Cerebellar cortex (tissue), 1 donor: ENCODE data around the gene HHLA2.

Experiments
- DNase-seq: peaks from one replicate; pipeline ENCODE4 v3.0.0-alpha.2; 2015; ENCODE audit warnings: low spot score

Gene HHLA2

GRCh38 chr3:108393128-108393900 is 97.0 kb downstream of the HHLA2 start:
- DNase-seq, result no peak

DNA sequence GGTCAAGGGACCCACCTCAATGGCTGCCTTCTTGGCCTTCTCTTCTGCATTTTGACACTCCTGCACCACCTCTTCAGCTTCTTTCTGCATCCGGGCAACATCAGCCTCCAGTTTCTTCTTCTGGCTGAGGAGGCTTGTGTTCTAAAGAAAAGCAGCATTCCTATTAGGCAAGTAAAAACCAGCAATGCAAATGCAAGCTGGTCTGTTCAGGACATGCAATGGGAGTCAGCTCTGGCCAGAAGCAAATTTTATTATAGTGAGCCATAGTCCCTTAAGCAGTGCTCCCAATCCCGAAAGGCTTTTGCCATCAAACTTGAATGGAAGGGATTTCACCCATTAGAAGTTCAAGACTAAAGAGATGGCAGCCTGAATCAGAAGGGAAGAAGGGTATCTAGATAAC is 97.7 kb downstream of the HHLA2 start:
- DNase-seq, result no peak

- DNase-seq, result no peak
These were observed 98.2 kb downstream of the HHLA2 start for GRCh38 chr3:108394563-108394962.

DNA sequence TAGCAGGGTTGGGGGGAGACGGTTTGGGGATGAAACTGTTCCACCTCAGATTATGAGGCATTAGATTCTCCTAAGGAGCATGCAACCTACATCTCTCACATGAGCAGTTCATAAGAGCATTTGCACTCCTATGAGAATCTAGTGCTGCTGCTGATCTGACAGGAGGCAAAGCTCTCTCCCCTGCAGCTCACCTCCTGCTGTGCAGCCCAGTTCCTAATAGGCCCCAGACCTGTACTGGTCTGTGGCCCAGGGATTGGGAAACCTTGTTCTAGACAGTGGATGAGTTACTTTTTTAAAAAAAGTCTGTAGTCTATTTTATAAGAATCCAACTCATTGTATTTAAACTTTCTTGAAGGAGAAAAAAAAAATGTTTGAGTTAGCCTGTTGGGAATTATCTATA is 100.0 kb downstream of the HHLA2 start:
- no peak for DNase-seq

DNA sequence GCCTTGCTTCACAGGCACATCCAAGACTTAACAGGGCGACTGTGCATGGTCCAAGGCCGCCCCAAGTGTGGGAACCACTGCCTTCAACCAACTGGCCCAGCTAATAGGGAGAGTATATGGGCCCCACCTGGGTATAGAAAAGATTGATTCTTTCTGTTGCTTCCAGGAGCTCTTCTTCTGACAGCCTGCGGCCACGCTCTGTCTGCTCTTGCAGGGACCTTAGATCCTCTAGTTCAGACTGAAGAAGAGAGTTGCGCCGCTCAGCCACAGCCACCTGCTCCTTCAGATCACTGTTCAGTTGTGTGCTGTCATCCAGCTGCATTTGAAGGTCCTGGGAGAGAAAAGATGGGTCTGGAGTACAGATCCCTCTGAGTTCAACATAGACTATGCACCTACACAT is 102.2 kb downstream of the HHLA2 start:
- DNase-seq, result no peak

- no peak for DNase-seq
These were observed 105.5 kb downstream of the HHLA2 start for GRCh38 chr3:108401836-108402235.

DNA sequence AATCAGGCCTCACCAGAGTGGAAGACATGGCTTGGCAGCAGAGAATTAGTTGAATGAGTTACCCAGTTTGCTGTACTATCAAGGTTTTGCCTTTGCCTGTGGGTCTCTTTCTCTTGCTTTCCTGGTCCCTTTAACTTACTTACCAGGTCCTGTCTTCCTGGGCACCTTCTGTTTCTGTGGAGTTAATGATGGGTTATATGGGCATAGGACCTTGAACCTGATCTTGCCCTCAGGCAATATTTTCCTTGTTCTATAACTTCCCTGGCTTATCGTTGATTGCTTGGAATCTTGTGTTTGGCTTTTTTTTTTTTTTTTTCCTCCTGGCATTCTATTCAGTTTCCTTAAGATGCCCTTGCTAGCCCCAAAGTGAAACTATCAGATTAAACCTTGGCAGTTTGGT is 106.8 kb downstream of the HHLA2 start:
- DNase-seq, result no peak

DNA sequence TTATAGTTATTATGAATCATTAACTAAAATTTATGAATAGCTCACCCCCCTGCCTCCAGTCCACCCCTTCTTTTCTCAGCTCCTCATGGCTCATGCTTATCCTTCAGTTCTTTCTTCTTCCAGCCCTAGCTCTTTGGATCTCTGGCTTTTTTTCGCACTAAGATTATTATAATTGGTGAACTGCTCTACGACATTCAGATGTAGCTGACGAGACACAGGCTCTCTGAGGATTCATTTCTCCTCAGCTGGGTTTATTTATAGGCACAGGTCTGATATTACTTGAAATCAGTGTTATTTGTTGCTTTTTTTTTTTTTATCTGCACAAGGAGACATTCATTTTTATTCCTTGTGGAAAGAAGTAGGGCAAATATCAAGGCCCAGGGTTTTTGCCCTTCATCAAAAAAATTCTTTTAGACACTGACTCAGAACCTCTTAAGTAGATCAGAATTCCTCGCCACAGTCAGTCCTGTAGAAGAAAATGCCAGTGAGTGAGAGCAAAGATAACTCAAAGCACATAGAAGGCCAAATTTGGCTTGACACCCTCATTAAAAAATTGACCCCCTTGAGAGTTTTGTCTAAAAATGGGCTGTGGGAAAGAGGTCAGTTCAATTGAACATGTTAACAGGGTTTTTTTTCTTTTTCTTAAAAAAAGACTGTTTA is 107.5 kb downstream of the HHLA2 start:
- no peak for DNase-seq

GRCh38 chr3:108404368-108404767 is 108.0 kb downstream of the HHLA2 start:
- no peak for DNase-seq

DNA sequence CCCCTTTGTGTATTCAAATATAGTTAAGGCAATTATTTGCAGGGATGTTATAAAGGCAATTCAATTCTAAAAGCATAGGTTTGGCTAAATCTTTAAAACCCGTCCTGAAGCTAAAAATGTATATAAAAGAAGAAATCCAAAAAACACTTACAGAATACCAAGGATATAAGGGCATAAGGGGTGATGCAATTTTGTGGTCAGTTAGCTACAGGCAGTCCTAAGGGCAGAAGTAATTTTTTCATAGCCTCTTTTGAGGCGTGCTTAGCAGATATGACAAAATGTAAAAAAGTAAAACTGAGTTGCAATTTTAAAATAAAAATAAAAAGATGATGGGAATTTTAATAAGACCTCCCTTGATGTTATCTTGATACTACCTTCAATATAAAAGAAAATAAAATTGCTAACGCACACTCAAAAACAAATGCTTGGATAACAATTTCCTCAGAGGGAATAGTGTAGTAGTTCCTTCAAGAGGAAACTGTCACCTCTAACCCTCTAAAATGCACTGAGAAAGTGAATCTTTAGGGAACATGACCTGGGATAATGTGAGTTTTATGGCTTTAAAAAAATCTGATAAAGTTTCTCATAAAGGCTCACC is 109.8 kb downstream of the HHLA2 start:
- DNase-seq, result no peak

DNA sequence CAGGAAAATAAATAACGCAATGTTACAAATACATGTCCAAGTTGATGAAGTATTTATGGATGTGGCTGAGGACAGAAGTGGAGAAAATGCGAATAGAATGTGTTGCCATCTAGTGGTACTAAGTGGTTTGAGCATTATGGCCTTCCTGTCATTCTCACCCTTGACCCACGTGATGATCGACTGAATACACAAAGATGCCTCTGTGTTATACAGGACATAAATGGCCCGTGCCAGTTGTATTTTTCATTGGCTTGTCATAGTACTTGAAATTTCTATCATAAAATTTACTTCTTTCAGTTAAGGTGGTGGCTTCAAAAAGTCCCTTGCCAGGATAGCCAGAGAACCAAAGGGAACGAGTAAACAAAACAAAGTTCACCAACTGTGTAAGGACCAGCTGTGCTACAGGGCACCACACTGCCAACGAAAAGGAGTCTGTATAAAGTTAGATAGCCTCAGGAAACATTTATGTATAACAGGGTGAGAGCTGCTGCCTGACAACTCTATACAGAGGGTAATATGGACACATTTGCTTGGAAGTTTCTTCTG is 110.4 kb downstream of the HHLA2 start:
- peak; percentile 70 for DNase-seq

GRCh38 chr3:108407886-108408285 is 111.5 kb downstream of the HHLA2 start:
- no peak for DNase-seq

- no peak for DNase-seq
These were observed 112.8 kb downstream of the HHLA2 start for GRCh38 chr3:108408883-108409799.

- no peak for DNase-seq
These were observed 113.4 kb downstream of the HHLA2 start for GRCh38 chr3:108409800-108410178.

- DNase-seq, result no peak
These were observed 114.2 kb downstream of the HHLA2 start for GRCh38 chr3:108410531-108410984.

DNA sequence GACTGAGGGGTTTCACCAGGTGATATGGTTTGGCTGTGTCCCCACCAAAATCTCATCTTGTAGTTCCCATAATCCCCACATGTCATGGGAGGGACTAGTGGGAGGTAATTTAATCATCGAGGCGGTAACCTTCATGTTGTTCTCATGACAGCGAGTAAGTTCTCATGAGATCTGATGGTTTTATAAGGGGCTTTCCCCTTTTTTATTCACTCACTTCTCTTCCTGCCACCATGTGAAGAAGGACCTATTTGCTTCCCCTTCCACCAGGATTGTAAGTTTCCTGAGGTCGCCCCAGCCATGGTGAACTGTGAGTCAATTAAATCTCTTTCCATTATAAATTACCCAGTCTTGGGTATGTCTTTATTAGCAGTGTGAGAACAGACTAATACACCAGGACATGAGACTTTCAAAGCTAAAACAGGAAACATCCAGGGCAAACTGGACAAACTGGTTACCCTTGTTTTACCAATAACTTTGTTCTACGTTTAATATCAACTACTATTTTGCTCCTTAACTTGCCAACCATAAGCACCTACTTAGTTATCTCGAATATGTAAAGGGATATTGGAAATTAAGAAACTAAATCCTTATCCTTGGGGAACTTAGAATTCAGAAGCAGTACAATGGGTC is 115.9 kb downstream of the HHLA2 start:
- no peak for DNase-seq

GRCh38 chr3:108414007-108414406 is 117.7 kb downstream of the HHLA2 start:
- DNase-seq, result no peak

DNA sequence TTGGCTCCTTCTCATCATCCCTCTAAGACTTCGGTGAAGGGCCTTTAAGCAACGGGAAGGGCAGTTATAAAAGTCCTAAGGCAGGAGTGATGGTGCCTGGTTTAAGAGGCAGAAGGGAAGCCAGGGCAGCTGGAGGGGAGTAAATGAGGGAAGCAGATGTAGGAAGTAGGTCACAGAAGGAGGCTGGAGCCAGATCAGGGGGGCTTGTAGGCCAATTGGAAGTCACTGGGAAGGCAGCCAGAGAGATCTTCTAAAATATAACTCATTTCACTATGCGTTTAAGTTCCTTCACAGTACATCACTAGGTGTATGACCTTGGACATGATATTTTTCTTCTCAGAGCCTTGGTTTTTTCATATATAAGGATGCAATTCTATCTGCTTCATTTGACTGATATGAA is 119.3 kb downstream of the HHLA2 start:
- no peak for DNase-seq

GRCh38 chr3:108416111-108416869 is 119.9 kb downstream of the HHLA2 start:
- DNase-seq, result no peak

- DNase-seq, result no peak
These were observed 124.6 kb downstream of the HHLA2 start for GRCh38 chr3:108420926-108421325.
